Endothelial cell of umbilical vein (primary cell): ENCODE data around the gene MTM1. TPM values are rescaled to one million over a fixed set of nuclear protein-coding genes. Genes with fewer than 3 reads are reported as not detected.

Experiments used
- BruUV-seq: library from RNA; stranded (reverse); fragments of 400-500 nt; replicated peaks from 2 replicates; lab custom pipeline; 2021; lab: Mats Ljungman, UMichigan
- CTCF ChIA-PET: fragments of 300-600, 350-600 bp; sonication (Branson Sonifier 250); formaldehyde crosslinking; loops from one replicate; lab custom pipeline; 2021; ENCODE audit warnings: antibody characterized with exemption, inconsistent platforms; lab: Charles Lee
- POLR2A ChIA-PET: fragments of 300-600, 350-600 bp; sonication (Branson Sonifier 250); formaldehyde crosslinking; loops from one replicate; lab custom pipeline; 2021; ENCODE audit warnings: antibody characterized with exemption, inconsistent platforms; lab: Charles Lee
- DNase-seq: peaks from one replicate; pipeline ENCODE4 v3.0.0-alpha.2; 2011; ENCODE audit warnings: low read depth, low spot score
- FAIRE-seq: peaks from 2 replicates; lab custom pipeline; 2011; peaks lifted over from hg19 to GRCh38; lab: Jason Lieb, UNC
- H2AFZ ChIP-seq: 2 replicates; pipeline ENCODE4 v1.6.0; 2012; ENCODE audit warnings: low read depth, low read length, control low read depth, inconsistent platforms
- H3K27ac ChIP-seq: 2 replicates; pipeline ENCODE4 v1.5.1; 2011; ENCODE audit warnings: low read depth, mild to moderate bottlenecking, control low read depth, low read length, moderate library complexity; ENCODE audit not compliant: insufficient read depth
- H3K27me3 ChIP-seq, 2 experiments: 2 replicates each; pipeline versions ENCODE4 v1.6.0 to v1.6.1; 2011; ENCODE audit warnings: low read length in 2 of 2, mixed read lengths in 1 of 2; ENCODE audit not compliant: control insufficient read depth in 2 of 2, insufficient read depth in 2 of 2
- H3K36me3 ChIP-seq, 2 experiments: 2 replicates in 1 of 2; 3 replicates in 1 of 2; pipeline ENCODE4 v1.5.1; 2011; ENCODE audit warnings: low read length in 2 of 2, mild to moderate bottlenecking in 1 of 2, moderate library complexity in 1 of 2; ENCODE audit not compliant: control insufficient read depth in 2 of 2, insufficient read depth in 2 of 2; ENCODE audit errors: extremely low read depth in 1 of 2
- H3K4me1 ChIP-seq: 3 replicates; pipeline ENCODE4 v1.5.1; 2011; ENCODE audit warnings: mild to moderate bottlenecking, low read length; ENCODE audit not compliant: control insufficient read depth, insufficient read depth; ENCODE audit errors: extremely low read depth
- H3K4me2 ChIP-seq: 2 replicates; pipeline ENCODE4 v1.6.1; 2011; ENCODE audit warnings: low read length, control low read depth, mixed read lengths; ENCODE audit not compliant: insufficient read depth
- H3K4me3 ChIP-seq, 3 experiments: fragments of 200-600 bp in 1 of 3; sonication (generic), shearing (Covaris generic) in 1 of 3; replicated peaks in 1 of 3; 2 replicates each; pipeline ENCODE4 v1.5.1; 2011 to 2016; ENCODE audit warnings: control low read depth in 3 of 3, low read length in 3 of 3, mild to moderate bottlenecking in 2 of 3, inconsistent platforms in 1 of 3, low read depth in 1 of 3, moderate library complexity in 1 of 3; ENCODE audit not compliant: insufficient read depth in 1 of 3
- H3K79me2 ChIP-seq: 2 replicates; pipeline ENCODE4 v1.6.0; 2012; ENCODE audit warnings: low read length, inconsistent platforms; ENCODE audit not compliant: control insufficient read depth, insufficient read depth
- H3K9ac ChIP-seq: replicated peaks from 2 replicates; pipeline ENCODE3; 2011; ENCODE audit warnings: low read length, control low read depth; ENCODE audit not compliant: insufficient read depth; ENCODE audit errors: extremely low read depth
- H3K9me1 ChIP-seq: replicated peaks from 3 replicates; pipeline ENCODE4 v1.6.0; 2011; ENCODE audit warnings: mild to moderate bottlenecking, low read length; ENCODE audit not compliant: control insufficient read depth, insufficient read depth; ENCODE audit errors: extremely low read depth
- H3K9me3 ChIP-seq: replicated peaks from 2 replicates; pipeline ENCODE4 v1.5.1; 2012; ENCODE audit warnings: low read length, inconsistent platforms; ENCODE audit not compliant: control insufficient read depth, insufficient read depth
- H4K20me1 ChIP-seq: replicated peaks from 2 replicates; pipeline ENCODE3; 2011; ENCODE audit warnings: mild to moderate bottlenecking, low read length; ENCODE audit not compliant: control insufficient read depth, insufficient read depth; ENCODE audit errors: extremely low read depth
- CTCF ChIP-seq, 2 donors: IDR thresholded peaks; 1 replicate in 1 of 2; 2 replicates in 1 of 2; pipeline ENCODE4 v1.5.1; 2011; ENCODE audit warnings: low read length in 2 of 2, mild to moderate bottlenecking in 2 of 2, moderate library complexity in 2 of 2, control low read depth in 1 of 2, inconsistent platforms in 1 of 2, low read depth in 1 of 2; ENCODE audit not compliant: insufficient read depth in 1 of 2; ENCODE audit errors: extremely low read depth in 1 of 2
- EZH2 ChIP-seq: IDR thresholded peaks from 2 replicates; pipeline ENCODE4 v1.6.1; 2012; ENCODE audit warnings: borderline replicate concordance, low read depth, mild to moderate bottlenecking, moderate library complexity, low read length, inconsistent platforms; ENCODE audit not compliant: severe bottlenecking
- FOS ChIP-seq: IDR thresholded peaks from 2 replicates; pipeline ENCODE4 v1.6.1; 2011; ENCODE audit warnings: mild to moderate bottlenecking, low read length, moderate library complexity, borderline replicate concordance; ENCODE audit not compliant: insufficient read depth
- GATA2 ChIP-seq: IDR thresholded peaks from 2 replicates; pipeline ENCODE4 v1.7.0; 2011; ENCODE audit warnings: low read depth, mild to moderate bottlenecking, moderate library complexity, mixed read lengths, low read length; ENCODE audit not compliant: insufficient read length, insufficient read depth
- JUN ChIP-seq: IDR thresholded peaks from 2 replicates; pipeline ENCODE4 v1.6.1; 2011; ENCODE audit warnings: borderline replicate concordance, low read depth; ENCODE audit not compliant: insufficient read length, insufficient read depth
- MAX ChIP-seq: IDR thresholded peaks from 2 replicates; pipeline ENCODE4 v1.6.1; 2011; ENCODE audit not compliant: insufficient read depth, insufficient read length
- MYC ChIP-seq: IDR thresholded peaks from one replicate; pipeline ENCODE4 v1.6.1; 2011; ENCODE audit warnings: mild to moderate bottlenecking, low read depth, low read length
- POLR2A ChIP-seq: IDR thresholded peaks from 2 replicates; pipeline ENCODE4 v1.6.1; 2012; ENCODE audit warnings: low read depth, mild to moderate bottlenecking, control low read depth, low read length
- POLR2AphosphoS5 ChIP-seq: IDR thresholded peaks from 2 replicates; pipeline ENCODE4 v1.6.1; 2012; ENCODE audit warnings: low read depth, mild to moderate bottlenecking, control low read depth, low read length, moderate library complexity; ENCODE audit not compliant: insufficient read depth
- dilution Hi-C: fragments of 300-500 bp; cut with MboI; formaldehyde crosslinking; loops from one replicate; pipeline ENCODE4 v1.15.0; 2019; ENCODE audit warnings: low sequenced_read_pairs; ENCODE audit not compliant: extremely low pct_ligation_motif_present
- intact Hi-C: fragments of 100-400 bp; cut with micrococcal nuclease; formaldehyde crosslinking; loops from one replicate; pipeline ENCODE4 v1.10.0; 2022
- polyA plus RNA-seq, 4 experiments: library from polyadenylated mRNA; depleted of rRNA in 3 of 4; stranded (reverse) in 3 of 4; unstranded in 1 of 4; fragments of >200 nt; gene quantifications; 2 replicates each; pipeline versions ENCODE4 v1.2.1 to v1.2.3, GENCODE V29; 2011 to 2012; ENCODE audit warnings: missing spikeins in 1 of 4
- total RNA-seq: library from RNA; stranded (reverse); gene quantifications from 2 replicates; pipeline ENCODE4 v1.2.3, GENCODE V29; 2021

Gene MTM1
- total and polyA plus RNA-seq, 2 donors (not counting 3 experiments of a cell fraction or from before 2014, with no cell fraction given), result 2.4 to 13.2 TPM

GRCh38 chrX:150533863-150534262 is 34.6 kb upstream of the MTM1 start:
- no peak overlapping the region for H2AFZ ChIP-seq
- H3K9me1 ChIP-seq, result no peaks in the 10 kb centered on the region
- ChIA-PET CTCF (no interaction called here), POLR2A (no interaction called here)
- no TSS peak for BruUV-seq
- no peaks in the 10 kb centered on the region for H4K20me1 ChIP-seq
- no peak for DNase-seq
- peak; percentile 52 for FAIRE-seq
- H3K4me1 ChIP-seq, result no peaks in the 10 kb centered on the region
- no peaks in the 10 kb centered on the region for H3K36me3 ChIP-seq
- H3K79me2 ChIP-seq, result no peaks in the 10 kb centered on the region
- dilution Hi-C loops (no loop called here), intact Hi-C loops (no loop called here)
- no peak overlapping the region for H3K9ac ChIP-seq
- H3K9me3 ChIP-seq, result no peaks in the 10 kb centered on the region
- no peak overlapping the region for H3K27ac ChIP-seq
- H3K4me3 ChIP-seq, result no peak overlapping the region
- TF ChIP-seq EZH2 (no peak), CTCF (IDR thresholded peaks at IDR 0.05; ENCODE audit: extremely low read depth in 1 of 2, insufficient read depth in 1 of 2, low read depth in 1 of 2, low read length in 2 of 2) (no peak), POLR2A (no peak), GATA2 (no peak), JUN (no peak), POLR2AphosphoS5 (no peak), MAX (no peak), MYC (no peak), FOS (no peak)
- H3K4me2 ChIP-seq, result no peak overlapping the region
- H3K27me3 ChIP-seq, result peaks cover 0 to 3% of the 10 kb centered on the region in 2 experiments
